Lung (tissue), 12 donors: ENCODE data around the gene CTSE. TPM values are rescaled to one million over a fixed set of nuclear protein-coding genes. Genes with fewer than 3 reads are reported as not detected.
A peak's percentile ranks its signal among the peaks of the same experiment; 100 is the strongest.

Source experiments
- ATAC-seq: fragments of 200-7000 bp; cut with Tn5 transposase; one replicate; pipeline ENCODE4 v1.9.1; 2020; ENCODE audit warnings: moderate number of reproducible peaks; ENCODE audit not compliant: insufficient read depth, low FRiP score
- DNase-seq, 3 donors: peaks; one replicate each; pipeline ENCODE4 v3.0.0-alpha.2; 2013 to 2017
- H3K27ac ChIP-seq, 2 donors: one replicate each; pipeline ENCODE4 v1.5.1; 2013; ENCODE audit warnings: mild to moderate bottlenecking in 2 of 2, moderate library complexity in 2 of 2, control low read depth in 1 of 2, inconsistent platforms in 1 of 2, low read depth in 1 of 2, low read length in 1 of 2
- H3K27me3 ChIP-seq, 3 donors: one replicate each; pipeline ENCODE4 v1.5.1; 2013; ENCODE audit warnings: low read length in 2 of 3; ENCODE audit not compliant: control insufficient read depth in 3 of 3, insufficient read depth in 3 of 3
- H3K36me3 ChIP-seq, 4 donors: one replicate each; pipeline ENCODE4 v1.5.1; 2013; ENCODE audit warnings: low read length in 4 of 4, mild to moderate bottlenecking in 1 of 4, moderate library complexity in 1 of 4; ENCODE audit not compliant: control insufficient read depth in 4 of 4, insufficient read depth in 4 of 4
- H3K4me1 ChIP-seq, 5 donors: one replicate each; pipeline ENCODE4 v1.5.1; 2013; ENCODE audit warnings: low read length in 5 of 5, mild to moderate bottlenecking in 2 of 5, moderate library complexity in 1 of 5; ENCODE audit not compliant: control insufficient read depth in 5 of 5, insufficient read depth in 5 of 5
- H3K4me3 ChIP-seq: one replicate; pipeline ENCODE4 v1.5.1; 2013; ENCODE audit warnings: mild to moderate bottlenecking, control low read depth, moderate library complexity
- H3K9ac ChIP-seq, 2 donors: one replicate each; pipeline ENCODE4 v1.5.1; 2013; ENCODE audit warnings: low read length in 2 of 2, control low read depth in 1 of 2; ENCODE audit not compliant: insufficient read depth in 1 of 2
- H3K9me3 ChIP-seq, 4 donors: one replicate each; pipeline ENCODE4 v1.5.1; 2013; ENCODE audit warnings: low read length in 3 of 4, mild to moderate bottlenecking in 1 of 4, moderate library complexity in 1 of 4; ENCODE audit not compliant: control insufficient read depth in 4 of 4, insufficient read depth in 3 of 4
- CTCF ChIP-seq: IDR thresholded peaks from 2 replicates; pipeline ENCODE4 v1.5.1; 2012; ENCODE audit warnings: mild to moderate bottlenecking; ENCODE audit errors: control extremely low read depth, extremely low read depth
- WGBS, 2 donors: extraction: QIAGEN DNeasy Blood & Tissue Kit; methylation state at CpG; one replicate each; pipeline ENCODE4 v1.1.7; 2013; 5-methylcytosine and 5-hydroxymethylcytosine counted together
- polyA plus RNA-seq, 2 donors: library from polyadenylated mRNA; stranded (reverse); fragments of 200-250 nt; gene quantifications; one replicate each; pipeline ENCODE4 v1.2.1, GENCODE V29; 2013
- total RNA-seq, 2 donors: library from RNA; depleted of rRNA in 1 of 2; stranded (reverse); fragments of >200 nt in 1 of 2; gene quantifications; one replicate each; pipeline ENCODE4 v1.2.1, GENCODE V29; 2014 to 2021
- donor health status: control.
- donor health status: control.
- donor health status: Bipolar disorder and iron deficiency.
- donor health status: healthy.
- donor health status: DM: yes; HTN: yes; CAD: no.

The CTSE gene
- total and polyA plus RNA-seq, 4 donors: 14.6 to 189 (median 95.7) TPM

- Histone ChIP-seq H3K27me3 (no peaks in the 10 kb centered on the region), H3K27ac (no peak overlapping the region)
Measured at GRCh38 chr1:206006946-206007345, 16.7 kb downstream of the CTSE start.

GRCh38 chr1:206005778-206006180, 17.9 kb downstream of the CTSE start:
- DNase-seq: peak in 1 of 3 donors; percentile 8
- no peak for ATAC-seq
- peaks cover 0 to 15% (median 6%) of the 10 kb centered on the region in 5 donors for H3K4me1 ChIP-seq
- no peaks in the 10 kb centered on the region for H3K9me3 ChIP-seq
- TF ChIP-seq CTCF: no peak
- no peaks in the 10 kb centered on the region for H3K36me3 ChIP-seq
- WGBS, 2 donors: 37 to 54% methylated on average over 8 of the region's 8 CpGs
- H3K27ac ChIP-seq: no peak overlapping the region
- no peaks in the 10 kb centered on the region for H3K27me3 ChIP-seq
- no peak overlapping the region for H3K9ac ChIP-seq
- H3K4me3 ChIP-seq: no peak overlapping the region

More at GRCh38 chr1:206006946-206007345, 16.7 kb downstream of the CTSE start:
- peaks cover 0 to 15% (median 6%) of the 10 kb centered on the region in 5 donors for H3K4me1 ChIP-seq
- H3K4me3 ChIP-seq: no peak overlapping the region
- DNase-seq (no peak), ATAC-seq (no peak)
- no peaks in the 10 kb centered on the region for H3K36me3 ChIP-seq
- no peak for TF ChIP-seq CTCF
- no peaks in the 10 kb centered on the region for H3K9me3 ChIP-seq
- 82 to 93% methylated on average over 4 of the region's 4 CpGs for WGBS, 2 donors
- H3K9ac ChIP-seq: no peak overlapping the region

DNA sequence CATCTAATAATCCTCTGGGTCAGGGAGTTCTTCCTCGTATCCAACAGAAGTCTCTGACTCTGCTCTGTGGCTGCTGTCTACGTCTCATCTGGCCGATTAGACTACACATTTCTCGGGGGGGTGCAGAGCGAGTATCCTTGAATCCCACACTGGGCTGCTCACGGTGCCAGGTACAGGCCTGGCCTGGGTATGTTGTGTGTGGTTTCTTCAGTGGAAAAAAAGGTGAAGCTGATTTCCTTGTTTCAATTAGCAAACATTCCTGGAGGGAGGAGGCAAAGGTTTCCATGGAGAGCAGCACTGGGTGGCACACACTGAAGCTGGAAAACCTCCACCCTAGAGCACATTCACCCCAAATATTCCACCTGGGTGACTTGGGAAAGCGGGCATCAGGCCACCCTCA, 18.5 kb downstream of the CTSE start:
- no peak for ATAC-seq
- H3K4me1 ChIP-seq: peaks cover 0 to 21% (median 6%) of the 10 kb centered on the region in 5 donors
- TF ChIP-seq CTCF: no peak

GRCh38 chr1:206004826-206005225, 18.9 kb downstream of the CTSE start:
- H3K4me3 ChIP-seq: no peak overlapping the region
- 80% methylated on average over 12 of the region's 12 CpGs for WGBS, 2 donors
- DNase-seq: peak in 2 of 3 donors; percentile 31 to 55
- no peaks in the 10 kb centered on the region for H3K27me3 ChIP-seq
- TF ChIP-seq CTCF: no peak
- H3K27ac ChIP-seq: no peak overlapping the region
- no peaks in the 10 kb centered on the region for H3K9me3 ChIP-seq
- no peak for ATAC-seq
- H3K9ac ChIP-seq: no peak overlapping the region
- peaks cover 0 to 21% (median 6%) of the 10 kb centered on the region in 5 donors for H3K4me1 ChIP-seq
- no peaks in the 10 kb centered on the region for H3K36me3 ChIP-seq

More for the DNA sequence above, 18.5 kb downstream of the CTSE start:
- H3K9me3 ChIP-seq: no peaks in the 10 kb centered on the region
- DNase-seq: no peak
- H3K27ac ChIP-seq: no peak overlapping the region
- no peaks in the 10 kb centered on the region for H3K27me3 ChIP-seq
- H3K36me3 ChIP-seq: no peaks in the 10 kb centered on the region
- WGBS, 2 donors: 83 to 84% methylated on average over 7 of the region's 7 CpGs
- no peak overlapping the region for H3K9ac ChIP-seq
- no peak overlapping the region for H3K4me3 ChIP-seq
